Dendritic cell treated with granulocyte-macrophage colony-stimulating factor and Interleukin-4, amounts not matched to agents 40 ng/mL and 50 ng/mL, for 4 days (primary cell): ENCODE measurements around the gene NTRK2.

Source experiments
- H3K27ac Mint-ChIP-seq: one replicate; pipeline ENCODE4 v1.8.0; 2022; ENCODE audit warnings: mild to moderate bottlenecking, mixed read lengths
- H3K27me3 Mint-ChIP-seq: one replicate; pipeline ENCODE4 v1.8.0; 2022; ENCODE audit warnings: mild to moderate bottlenecking, mixed read lengths
- H3K36me3 Mint-ChIP-seq: one replicate; pipeline ENCODE4 v1.8.0; 2022; ENCODE audit warnings: low read depth, mixed read lengths
- H3K4me1 Mint-ChIP-seq: one replicate; pipeline ENCODE4 v1.8.0; 2022; ENCODE audit warnings: low read depth, mixed read lengths
- H3K4me3 Mint-ChIP-seq: one replicate; pipeline ENCODE4 v1.8.0; 2022; ENCODE audit warnings: mild to moderate bottlenecking, moderate library complexity, mixed read lengths
- H3K9me3 Mint-ChIP-seq: one replicate; pipeline ENCODE4 v1.8.0; 2022; ENCODE audit warnings: mixed read lengths
- intact Hi-C: fragments of 100-400 bp; cut with micrococcal nuclease; formaldehyde crosslinking; loops from one replicate; pipeline ENCODE4 v1.15.0; 2022

Gene NTRK2

GRCh38 chr9:84789463-84789830 lies 119.9 kb downstream of the NTRK2 start:
- Mint-ChIP-seq H3K27ac (no peak overlapping the region), H3K9me3 (no peaks in the 10 kb centered on the region), H3K4me1 (no peaks in the 10 kb centered on the region), H3K36me3 (no peaks in the 10 kb centered on the region), H3K27me3 (peaks cover 2% of the 10 kb centered on the region), H3K4me3 (no peak overlapping the region)
- intact Hi-C loops: no loop called here

GRCh38 chr9:84791643-84792042 lies 122.1 kb downstream of the NTRK2 start:
- no peaks in the 10 kb centered on the region for H3K36me3 Mint-ChIP-seq
- no peak overlapping the region for H3K4me3 Mint-ChIP-seq
- no peaks in the 10 kb centered on the region for H3K9me3 Mint-ChIP-seq
- H3K27me3 Mint-ChIP-seq: peaks cover 2% of the 10 kb centered on the region
- intact Hi-C loops: no loop called here
- no peak overlapping the region for H3K27ac Mint-ChIP-seq
- no peaks in the 10 kb centered on the region for H3K4me1 Mint-ChIP-seq

- Mint-ChIP-seq H3K4me3 (no peak overlapping the region), H3K9me3 (no peaks in the 10 kb centered on the region), H3K27me3 (peaks cover 2% of the 10 kb centered on the region), H3K27ac (no peak overlapping the region), H3K4me1 (no peaks in the 10 kb centered on the region), H3K36me3 (no peaks in the 10 kb centered on the region)
- intact Hi-C loops: no loop called here
These were observed 123.7 kb downstream of the NTRK2 start for GRCh38 chr9:84793251-84793650.

GRCh38 chr9:84794981-84795637 lies 125.6 kb downstream of the NTRK2 start:
- Mint-ChIP-seq H3K27ac (no peak overlapping the region), H3K9me3 (no peaks in the 10 kb centered on the region), H3K4me3 (no peak overlapping the region), H3K4me1 (no peaks in the 10 kb centered on the region), H3K36me3 (no peaks in the 10 kb centered on the region), H3K27me3 (no peaks in the 10 kb centered on the region)
- intact Hi-C loops: no loop called here

GRCh38 chr9:84796404-84796803 lies 126.9 kb downstream of the NTRK2 start:
- no peaks in the 10 kb centered on the region for H3K9me3 Mint-ChIP-seq
- H3K27me3 Mint-ChIP-seq: no peaks in the 10 kb centered on the region
- H3K4me1 Mint-ChIP-seq: no peaks in the 10 kb centered on the region
- H3K27ac Mint-ChIP-seq: no peak overlapping the region
- intact Hi-C loops: no loop called here
- no peak overlapping the region for H3K4me3 Mint-ChIP-seq
- no peaks in the 10 kb centered on the region for H3K36me3 Mint-ChIP-seq

GRCh38 chr9:84799251-84799650 lies 129.7 kb downstream of the NTRK2 start:
- intact Hi-C loops: no loop called here

GRCh38 chr9:84804951-84805694 lies 135.6 kb downstream of the NTRK2 start:
- intact Hi-C loops: no loop called here
- H3K27me3 Mint-ChIP-seq: no peaks in the 10 kb centered on the region
- H3K4me3 Mint-ChIP-seq: no peak overlapping the region
- H3K27ac Mint-ChIP-seq: no peak overlapping the region
- no peaks in the 10 kb centered on the region for H3K9me3 Mint-ChIP-seq
- no peaks in the 10 kb centered on the region for H3K36me3 Mint-ChIP-seq
- H3K4me1 Mint-ChIP-seq: no peaks in the 10 kb centered on the region

More at GRCh38 chr9:84799251-84799650, 129.7 kb downstream of the NTRK2 start:
- no peaks in the 10 kb centered on the region for H3K4me1 Mint-ChIP-seq
- H3K9me3 Mint-ChIP-seq: no peaks in the 10 kb centered on the region
- H3K4me3 Mint-ChIP-seq: no peak overlapping the region
- H3K36me3 Mint-ChIP-seq: no peaks in the 10 kb centered on the region
- no peak overlapping the region for H3K27ac Mint-ChIP-seq
- H3K27me3 Mint-ChIP-seq: no peaks in the 10 kb centered on the region

- no peaks in the 10 kb centered on the region for H3K9me3 Mint-ChIP-seq
- intact Hi-C loops: no loop called here
- H3K27me3 Mint-ChIP-seq: no peaks in the 10 kb centered on the region
- H3K36me3 Mint-ChIP-seq: no peaks in the 10 kb centered on the region
- H3K4me3 Mint-ChIP-seq: no peak overlapping the region
- H3K27ac Mint-ChIP-seq: no peak overlapping the region
- H3K4me1 Mint-ChIP-seq: no peaks in the 10 kb centered on the region
These were observed 137.9 kb downstream of the NTRK2 start for GRCh38 chr9:84807431-84807830.

- H3K27ac Mint-ChIP-seq: no peak overlapping the region
- H3K27me3 Mint-ChIP-seq: no peaks in the 10 kb centered on the region
- H3K36me3 Mint-ChIP-seq: no peaks in the 10 kb centered on the region
- no peaks in the 10 kb centered on the region for H3K9me3 Mint-ChIP-seq
- H3K4me3 Mint-ChIP-seq: no peak overlapping the region
- no peaks in the 10 kb centered on the region for H3K4me1 Mint-ChIP-seq
- intact Hi-C loops: no loop called here
These were observed 138.4 kb downstream of the NTRK2 start for GRCh38 chr9:84807870-84808390.

GRCh38 chr9:84808416-84808815 lies 138.9 kb downstream of the NTRK2 start:
- H3K27me3 Mint-ChIP-seq: no peaks in the 10 kb centered on the region
- no peak overlapping the region for H3K4me3 Mint-ChIP-seq
- no peaks in the 10 kb centered on the region for H3K4me1 Mint-ChIP-seq
- H3K27ac Mint-ChIP-seq: no peak overlapping the region
- H3K36me3 Mint-ChIP-seq: no peaks in the 10 kb centered on the region
- H3K9me3 Mint-ChIP-seq: no peaks in the 10 kb centered on the region
- intact Hi-C loops: no loop called here

- intact Hi-C loops: no loop called here
- Mint-ChIP-seq H3K27ac (no peak overlapping the region), H3K9me3 (no peaks in the 10 kb centered on the region), H3K36me3 (no peaks in the 10 kb centered on the region), H3K27me3 (no peaks in the 10 kb centered on the region), H3K4me3 (no peak overlapping the region), H3K4me1 (no peaks in the 10 kb centered on the region)
These were observed 141.7 kb downstream of the NTRK2 start for GRCh38 chr9:84811072-84811750.

GRCh38 chr9:84811751-84812074 lies 142.2 kb downstream of the NTRK2 start:
- Mint-ChIP-seq H3K9me3 (no peaks in the 10 kb centered on the region), H3K27ac (no peak overlapping the region), H3K27me3 (no peaks in the 10 kb centered on the region), H3K4me3 (no peak overlapping the region), H3K4me1 (no peaks in the 10 kb centered on the region), H3K36me3 (no peaks in the 10 kb centered on the region)
- intact Hi-C loops: no loop called here

GRCh38 chr9:84812355-84812754 lies 142.8 kb downstream of the NTRK2 start:
- intact Hi-C loops: no loop called here
- Mint-ChIP-seq H3K27ac (no peak overlapping the region), H3K36me3 (no peaks in the 10 kb centered on the region), H3K9me3 (no peaks in the 10 kb centered on the region), H3K4me3 (no peak overlapping the region), H3K4me1 (no peaks in the 10 kb centered on the region), H3K27me3 (no peaks in the 10 kb centered on the region)

GRCh38 chr9:84812847-84813246 lies 143.3 kb downstream of the NTRK2 start:
- H3K27me3 Mint-ChIP-seq: no peaks in the 10 kb centered on the region
- no peak overlapping the region for H3K4me3 Mint-ChIP-seq
- intact Hi-C loops: no loop called here
- no peaks in the 10 kb centered on the region for H3K9me3 Mint-ChIP-seq
- H3K27ac Mint-ChIP-seq: no peak overlapping the region
- H3K36me3 Mint-ChIP-seq: no peaks in the 10 kb centered on the region
- H3K4me1 Mint-ChIP-seq: no peaks in the 10 kb centered on the region
